Smooth muscle cell (in vitro differentiated cells): ENCODE measurements around the gene MAPK7. TPM values are rescaled to one million over a fixed set of nuclear protein-coding genes. Genes with fewer than 3 reads are reported as not detected.

Experiments used
- DNase-seq: peaks from one replicate; lab custom pipeline; 2025; ENCODE audit not compliant: unreplicated experiment; lab: John Stamatoyannopoulos, UW
- H2AFZ ChIP-seq: fragments of 200-600 bp; sonication (generic); 2 replicates; pipeline ENCODE4 v1.6.0; 2016; ENCODE audit warnings: antibody characterized with exemption, low read depth, mild to moderate bottlenecking
- H3F3A ChIP-seq: fragments of 200-600 bp; sonication (generic); 2 replicates; pipeline ENCODE4 v1.6.0; 2017; ENCODE audit warnings: antibody characterized with exemption, low read depth
- H3K27ac ChIP-seq: fragments of 200-600 bp; sonication (generic); 2 replicates; pipeline ENCODE4 v1.5.1; 2016; ENCODE audit warnings: low read depth, mild to moderate bottlenecking
- H3K27me3 ChIP-seq: fragments of 200-600 bp; sonication (generic); 2 replicates; pipeline ENCODE4 v1.6.1; 2016; ENCODE audit warnings: low read depth, mild to moderate bottlenecking
- H3K36me3 ChIP-seq: fragments of 200-600 bp; sonication (generic); 2 replicates; pipeline ENCODE4 v1.5.1; 2016; ENCODE audit warnings: low read depth
- H3K4me1 ChIP-seq: fragments of 200-600 bp; sonication (generic); 2 replicates; pipeline ENCODE4 v1.5.1; 2016; ENCODE audit warnings: low read depth
- H3K4me2 ChIP-seq: fragments of 200-600 bp; sonication (generic); 2 replicates; pipeline ENCODE4 v1.6.0; 2016; ENCODE audit warnings: mild to moderate bottlenecking
- H3K4me3 ChIP-seq: fragments of 200-600 bp; sonication (generic); 2 replicates; pipeline ENCODE4 v1.5.1; 2016; ENCODE audit warnings: mild to moderate bottlenecking
- H3K79me2 ChIP-seq: fragments of 200-600 bp; sonication (generic); 2 replicates; pipeline ENCODE4 v1.6.0; 2016; ENCODE audit warnings: low read depth, mild to moderate bottlenecking
- H3K9ac ChIP-seq: fragments of 200-600 bp; sonication (generic); 2 replicates; pipeline ENCODE4 v1.6.0; 2016; ENCODE audit warnings: low read depth
- H3K9me3 ChIP-seq: fragments of 200-600 bp; sonication (generic); replicated peaks from 2 replicates; pipeline ENCODE4 v1.5.1; 2016; ENCODE audit warnings: low read depth
- H4K20me1 ChIP-seq: fragments of 200-600 bp; sonication (generic); 2 replicates; pipeline ENCODE4 v1.6.0; 2016; ENCODE audit warnings: low read depth
- WGBS: methylation state at CpG from one replicate; pipeline ENCODE4 v1.1.7; 2016; ENCODE audit warnings: low lambda C conversion rate; 5-methylcytosine and 5-hydroxymethylcytosine counted together
- polyA plus RNA-seq: library from polyadenylated mRNA; unstranded; fragments of >200 nt; fragmentation: Nextera tagmentation; extraction: Ambion mirVana; gene quantifications from 2 replicates; pipeline ENCODE4 v1.2.1, GENCODE V29; 2016
- total RNA-seq: library from RNA; depleted of rRNA; stranded (reverse); fragments of >200 nt; gene quantifications from 2 replicates; pipeline ENCODE4 v1.2.3, GENCODE V29; 2014
- TF ChIP-seq, protein P1 (sequence below): fragments of 200-600 bp; sonication (generic); IDR thresholded peaks from 2 replicates; pipeline ENCODE4 v1.5.1; 2017; ENCODE audit warnings: borderline replicate concordance, mild to moderate bottlenecking, antibody characterized with exemption; ENCODE audit not compliant: insufficient read depth, poor library complexity, severe bottlenecking

Gene MAPK7
- total and polyA plus RNA-seq, 2 experiments from 2014 or later, result 9.1 to 36.3 TPM

DNA sequence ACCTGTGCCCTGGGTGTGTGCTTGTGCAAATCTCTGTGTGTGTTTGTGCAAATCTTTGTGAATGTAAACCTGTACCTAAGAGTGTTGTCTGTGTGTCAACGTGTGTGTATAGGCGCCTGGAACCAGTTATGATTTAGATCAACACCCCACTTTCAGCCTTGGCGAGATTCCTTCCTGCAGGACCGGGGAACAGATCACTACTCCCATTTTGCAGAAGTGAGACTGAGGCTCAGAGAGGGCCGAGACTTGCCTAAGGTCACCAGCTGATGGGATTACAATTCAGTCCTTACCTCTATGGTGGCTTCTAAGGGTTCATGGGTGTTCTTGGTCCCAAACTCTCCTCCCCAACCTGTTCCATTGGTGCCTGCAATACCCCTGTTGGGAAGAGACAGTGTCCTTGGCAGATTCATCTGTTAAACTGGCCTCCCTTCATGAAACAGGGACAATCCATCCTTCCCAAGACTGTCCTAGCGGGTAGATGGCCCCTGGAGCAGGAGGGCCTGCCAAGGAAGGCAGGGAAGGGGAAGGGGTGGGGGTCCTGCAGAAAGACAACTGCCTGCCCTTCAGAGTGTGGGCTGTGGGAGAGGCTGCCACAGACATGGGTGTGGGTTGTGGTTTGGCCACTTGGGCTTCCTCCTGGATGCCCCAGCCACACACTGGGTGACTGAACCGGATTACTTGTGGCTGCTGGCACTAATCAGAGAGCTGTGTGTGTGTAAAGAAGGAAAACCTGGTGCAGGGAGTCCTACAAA is 6.9 kb upstream of the MAPK7 start:
- H3K36me3 ChIP-seq, result no peaks in the 10 kb centered on the region
- H3K9ac ChIP-seq, result no peak overlapping the region
- no peak for DNase-seq
- H4K20me1 ChIP-seq, result no peaks in the 10 kb centered on the region
- H3K4me2 ChIP-seq, result no peak overlapping the region
- H3K27me3 ChIP-seq, result no peaks in the 10 kb centered on the region
- H3K4me3 ChIP-seq, result no peak overlapping the region
- no peaks in the 10 kb centered on the region for H3K9me3 ChIP-seq
- H3K79me2 ChIP-seq, result no peaks in the 10 kb centered on the region
- H2AFZ ChIP-seq, result no peak overlapping the region
- 96% methylated on average over 7 of the region's 7 CpGs for WGBS
- TF ChIP-seq, protein P1, sequence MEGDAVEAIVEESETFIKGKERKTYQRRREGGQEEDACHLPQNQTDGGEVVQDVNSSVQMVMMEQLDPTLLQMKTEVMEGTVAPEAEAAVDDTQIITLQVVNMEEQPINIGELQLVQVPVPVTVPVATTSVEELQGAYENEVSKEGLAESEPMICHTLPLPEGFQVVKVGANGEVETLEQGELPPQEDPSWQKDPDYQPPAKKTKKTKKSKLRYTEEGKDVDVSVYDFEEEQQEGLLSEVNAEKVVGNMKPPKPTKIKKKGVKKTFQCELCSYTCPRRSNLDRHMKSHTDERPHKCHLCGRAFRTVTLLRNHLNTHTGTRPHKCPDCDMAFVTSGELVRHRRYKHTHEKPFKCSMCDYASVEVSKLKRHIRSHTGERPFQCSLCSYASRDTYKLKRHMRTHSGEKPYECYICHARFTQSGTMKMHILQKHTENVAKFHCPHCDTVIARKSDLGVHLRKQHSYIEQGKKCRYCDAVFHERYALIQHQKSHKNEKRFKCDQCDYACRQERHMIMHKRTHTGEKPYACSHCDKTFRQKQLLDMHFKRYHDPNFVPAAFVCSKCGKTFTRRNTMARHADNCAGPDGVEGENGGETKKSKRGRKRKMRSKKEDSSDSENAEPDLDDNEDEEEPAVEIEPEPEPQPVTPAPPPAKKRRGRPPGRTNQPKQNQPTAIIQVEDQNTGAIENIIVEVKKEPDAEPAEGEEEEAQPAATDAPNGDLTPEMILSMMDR, result no peak
- H3F3A ChIP-seq, result peaks cover 12% of the 10 kb centered on the region
- H3K27ac ChIP-seq, result no peak overlapping the region
- H3K4me1 ChIP-seq, result no peaks in the 10 kb centered on the region

DNA sequence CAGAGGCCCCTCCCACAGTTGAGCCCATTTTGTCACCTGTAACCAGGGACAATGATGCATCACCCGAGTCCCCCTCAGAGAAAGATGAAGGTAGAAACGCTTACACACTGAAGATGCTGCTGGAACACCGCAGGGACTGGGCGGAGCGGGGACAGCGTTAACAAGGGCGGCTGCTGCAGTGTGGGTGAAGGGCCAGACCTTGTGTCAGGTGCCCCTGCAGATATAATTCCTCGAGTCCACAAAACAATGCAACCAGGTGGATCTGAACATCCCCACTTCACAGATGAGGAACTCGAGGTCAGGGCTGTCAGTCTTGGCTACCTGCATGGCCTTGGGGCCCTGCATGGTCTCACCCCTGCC is 6.3 kb upstream of the MAPK7 start:
- H3K27me3 ChIP-seq, result no peaks in the 10 kb centered on the region
- no peaks in the 10 kb centered on the region for H3K79me2 ChIP-seq
- H3K4me2 ChIP-seq, result no peak overlapping the region
- no peak overlapping the region for H3K9ac ChIP-seq
- peaks cover 3% of the 10 kb centered on the region for H3K4me1 ChIP-seq
- TF ChIP-seq, protein P1, result no peak
- no peak overlapping the region for H3K27ac ChIP-seq
- peaks cover 15% of the 10 kb centered on the region for H3F3A ChIP-seq
- no peak overlapping the region for H3K4me3 ChIP-seq
- 97% methylated on average over 9 of the region's 9 CpGs for WGBS
- no peaks in the 10 kb centered on the region for H3K9me3 ChIP-seq
- no peaks in the 10 kb centered on the region for H3K36me3 ChIP-seq
- H2AFZ ChIP-seq, result no peak overlapping the region
- no peak for DNase-seq
- H4K20me1 ChIP-seq, result no peaks in the 10 kb centered on the region

DNA sequence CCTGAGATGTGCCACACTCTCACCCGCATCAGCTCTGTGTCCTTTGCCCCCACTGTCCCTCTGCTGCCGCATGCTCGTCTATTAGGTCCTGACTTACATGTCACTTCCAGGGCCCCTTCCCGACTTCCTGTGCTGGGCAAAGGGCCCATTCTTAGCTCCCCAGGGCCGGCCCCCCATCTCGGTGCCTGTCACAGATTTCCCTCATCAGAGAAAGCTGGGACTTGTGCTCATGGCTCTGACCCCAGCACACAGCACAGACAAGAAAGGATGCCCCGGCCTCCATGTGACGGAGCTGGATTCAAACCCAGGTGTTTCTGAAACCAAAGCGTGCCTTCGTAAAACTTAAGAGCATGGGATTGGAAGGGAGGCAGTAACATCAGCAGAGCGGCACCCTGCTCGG is 5.9 kb upstream of the MAPK7 start:
- no peaks in the 10 kb centered on the region for H3K79me2 ChIP-seq

More for the DNA sequence above, 5.9 kb upstream of the MAPK7 start:
- Histone ChIP-seq H3K27me3 (no peaks in the 10 kb centered on the region), H4K20me1 (no peaks in the 10 kb centered on the region), H2AFZ (no peak overlapping the region), H3K36me3 (no peaks in the 10 kb centered on the region), H3K4me3 (no peak overlapping the region), H3K9ac (no peak overlapping the region), H3F3A (peaks cover 20% of the 10 kb centered on the region), H3K4me2 (no peak overlapping the region), H3K9me3 (no peaks in the 10 kb centered on the region), H3K4me1 (peaks cover 5% of the 10 kb centered on the region), H3K27ac (no peak overlapping the region)
- TF ChIP-seq, protein P1, result no peak
- DNase-seq, result no peak
- WGBS, result 97% methylated on average over 12 of the region's 12 CpGs
